ENCODE data around the gene LETM1. TPM values are rescaled to one million over a fixed set of nuclear protein-coding genes. Genes with fewer than 3 reads are reported as not detected.

LETM1 gene
- total RNA-seq, 1 experiment from 2014 or later = 63.9 TPM

- ChIA-PET CTCF (interaction anchor here (0.8 to 2.2 kb wide), 3 partner anchors 15 to 28 kb away, joined by 3 to 35 read pairs (median 3); partner anchors contain the start of gene FGFR3), POLR2A (interaction anchor here (0.6 kb wide), 1 partner anchor 36 kb away, joined by 3 read pairs; no protein-coding TSS in a partner anchor)
- H3K27ac Mint-ChIP-seq (ENCODE audit: unreplicated experiment) = no peak overlapping the region
- no peaks in the 10 kb centered on the region for H3K27me3 ChIP-seq (replicated peaks; ENCODE audit: control insufficient read depth, insufficient read depth, low read length)
- peaks cover 50% of the 10 kb centered on the region for H3K4me1 ChIP-seq
- DNase-seq = peak in 1 of 2 experiments; percentile 64
- no peaks in the 10 kb centered on the region for H3K27me3 Mint-ChIP-seq (ENCODE audit: insufficient read depth, unreplicated experiment)
- peaks cover 6% of the 10 kb centered on the region for H3K36me3 Mint-ChIP-seq (ENCODE audit: insufficient read depth, unreplicated experiment)
- intact Hi-C loops (cut with micrococcal nuclease; ENCODE audit: unreplicated experiment) = no loop called here
- no peaks in the 10 kb centered on the region for H3K9me3 Mint-ChIP-seq (ENCODE audit: unreplicated experiment)
- H3K4me3 Mint-ChIP-seq (ENCODE audit: unreplicated experiment) = peak overlapping the region; percentile 36
- BruUV-seq (replicated peaks) = TSS peak; percentile 34
- H3K36me3 ChIP-seq (ENCODE audit: control insufficient read depth, insufficient read depth, low read length) = no peaks in the 10 kb centered on the region
- peak overlapping the region; percentile 42 for H3K4me3 ChIP-seq (ENCODE audit: low read depth, low read length)
- H3K4me1 Mint-ChIP-seq (ENCODE audit: low read depth, unreplicated experiment) = peaks cover 12% of the 10 kb centered on the region
- no peak for TF ChIP-seq CTCF (IDR thresholded peaks at IDR 0.05; ENCODE audit: insufficient read depth in 1 of 2, low read depth in 1 of 2, low read length in 1 of 2, severe bottlenecking in 1 of 2, unreplicated experiment in 1 of 2)
- no peaks in the 10 kb centered on the region for H3K9me3 ChIP-seq
Observed at GRCh38 chr4:1766106-1767060, 89.6 kb downstream of the LETM1 start.

DNA sequence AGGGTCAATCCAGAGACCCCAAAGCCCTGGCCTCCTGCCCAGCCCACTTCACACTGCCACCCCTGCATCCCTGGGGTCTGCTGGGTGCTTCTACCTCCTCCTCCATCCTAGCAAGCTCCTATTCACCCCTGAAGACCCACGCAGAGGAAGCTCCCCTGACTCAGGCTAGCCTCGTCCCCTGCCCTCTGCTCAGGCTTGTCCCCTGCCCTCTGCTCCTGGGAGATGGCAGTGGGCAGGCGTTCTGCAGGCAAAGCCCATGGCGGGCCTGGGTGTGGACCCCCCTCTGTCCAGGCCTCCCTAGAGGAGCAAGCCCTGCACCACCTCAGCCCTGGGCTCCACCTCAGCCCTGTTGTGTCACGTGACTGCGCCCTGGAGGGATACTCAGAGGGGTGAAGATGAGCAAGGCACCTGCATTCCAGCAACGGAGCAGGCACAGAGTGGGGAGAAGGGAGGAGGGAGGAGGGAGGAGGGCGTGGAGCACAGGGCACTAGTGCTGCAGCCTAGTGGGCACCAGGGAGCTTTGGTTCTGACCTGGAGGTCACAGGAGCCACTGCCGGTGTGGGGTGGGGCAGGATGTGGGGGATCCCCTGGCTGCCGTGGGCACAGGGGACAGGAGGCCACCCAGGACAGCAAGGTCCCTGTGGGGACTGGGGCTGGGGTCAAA is 90.4 kb downstream of the LETM1 start:
- H3K4me1 ChIP-seq = peaks cover 41% of the 10 kb centered on the region
- no peak for TF ChIP-seq CTCF (IDR thresholded peaks at IDR 0.05; ENCODE audit: insufficient read depth in 1 of 2, low read depth in 1 of 2, low read length in 1 of 2, severe bottlenecking in 1 of 2, unreplicated experiment in 1 of 2)
- peak; percentile 41 to 63 for DNase-seq
- POLR2A ChIA-PET = interaction anchor here (0.6 kb wide), 1 partner anchor 36 kb away, joined by 3 read pairs; no protein-coding TSS in a partner anchor
- no peaks in the 10 kb centered on the region for H3K9me3 Mint-ChIP-seq (ENCODE audit: unreplicated experiment)
- no TSS peak for BruUV-seq (replicated peaks)
- no peaks in the 10 kb centered on the region for H3K9me3 ChIP-seq
- H3K4me3 Mint-ChIP-seq (ENCODE audit: unreplicated experiment) = peak overlapping the region; percentile 36
- intact Hi-C loops (cut with micrococcal nuclease; ENCODE audit: unreplicated experiment) = no loop called here
- no peaks in the 10 kb centered on the region for H3K27me3 ChIP-seq (replicated peaks; ENCODE audit: control insufficient read depth, insufficient read depth, low read length)
- no peak overlapping the region for H3K27ac Mint-ChIP-seq (ENCODE audit: unreplicated experiment)
- no peak overlapping the region for H3K4me3 ChIP-seq (ENCODE audit: low read depth, low read length)
- H3K4me1 Mint-ChIP-seq (ENCODE audit: low read depth, unreplicated experiment) = peaks cover 12% of the 10 kb centered on the region
- CTCF ChIA-PET = interaction anchor here (0.6 to 0.9 kb wide), 2 partner anchors 14 to 17 kb away, joined by 3 to 4 read pairs; no protein-coding TSS in a partner anchor
- no peaks in the 10 kb centered on the region for H3K36me3 ChIP-seq (ENCODE audit: control insufficient read depth, insufficient read depth, low read length)
- peaks cover 6% of the 10 kb centered on the region for H3K36me3 Mint-ChIP-seq (ENCODE audit: insufficient read depth, unreplicated experiment)
- H3K27me3 Mint-ChIP-seq (ENCODE audit: insufficient read depth, unreplicated experiment) = no peaks in the 10 kb centered on the region

DNA sequence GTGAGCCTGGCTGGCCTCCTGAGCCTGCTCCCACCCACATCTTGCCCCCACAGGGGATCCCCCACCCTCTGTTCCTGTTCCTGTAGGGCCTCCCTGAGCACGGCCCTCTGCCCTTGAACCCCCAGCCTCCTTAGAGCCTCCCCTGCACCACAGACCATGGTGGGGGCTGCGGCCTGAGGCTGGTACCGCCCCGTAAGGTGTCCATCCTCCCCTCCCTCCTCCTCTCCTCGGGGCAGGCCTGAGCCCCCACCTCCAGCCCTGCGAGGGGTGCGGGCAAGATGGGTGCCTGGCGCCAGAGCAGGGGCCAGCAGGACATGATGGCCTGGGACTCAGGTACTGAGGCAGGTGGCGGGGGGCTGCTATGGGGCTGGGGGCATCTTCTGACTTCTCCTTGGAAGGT is 91.3 kb downstream of the LETM1 start:
- Mint-ChIP-seq H3K4me3 (ENCODE audit: unreplicated experiment) (no peak overlapping the region), H3K9me3 (ENCODE audit: unreplicated experiment) (no peaks in the 10 kb centered on the region), H3K4me1 (ENCODE audit: low read depth, unreplicated experiment) (peaks cover 12% of the 10 kb centered on the region), H3K27ac (ENCODE audit: unreplicated experiment) (no peak overlapping the region), H3K36me3 (ENCODE audit: insufficient read depth, unreplicated experiment) (peaks cover 6% of the 10 kb centered on the region), H3K27me3 (ENCODE audit: insufficient read depth, unreplicated experiment) (no peaks in the 10 kb centered on the region)
- Histone ChIP-seq H3K4me1 (peaks cover 38% of the 10 kb centered on the region), H3K9me3 (no peaks in the 10 kb centered on the region), H3K27me3 (replicated peaks; ENCODE audit: control insufficient read depth, insufficient read depth, low read length) (no peaks in the 10 kb centered on the region), H3K36me3 (ENCODE audit: control insufficient read depth, insufficient read depth, low read length) (no peaks in the 10 kb centered on the region), H3K4me3 (ENCODE audit: low read depth, low read length) (no peak overlapping the region)
- no peak for DNase-seq
- intact Hi-C loops (cut with micrococcal nuclease; ENCODE audit: unreplicated experiment) = no loop called here
- BruUV-seq (replicated peaks) = no TSS peak
- CTCF ChIA-PET = interaction anchor here (0.6 to 1.0 kb wide), 2 partner anchors 16 kb away, joined by 3 to 4 read pairs; no protein-coding TSS in a partner anchor
- POLR2A ChIA-PET = no interaction called here
- no peak for TF ChIP-seq CTCF (IDR thresholded peaks at IDR 0.05; ENCODE audit: insufficient read depth in 1 of 2, low read depth in 1 of 2, low read length in 1 of 2, severe bottlenecking in 1 of 2, unreplicated experiment in 1 of 2)
